Muscle layer of colon (tissue), 2 donors: ENCODE results near the gene RPS6KA2.

Experiments
- H3K27ac ChIP-seq: one replicate; pipeline ENCODE4 v1.7.0; 2013; ENCODE audit warnings: low read depth, mild to moderate bottlenecking, low read length, moderate library complexity
- H3K27me3 ChIP-seq, 2 donors: one replicate each; pipeline ENCODE4 v1.7.0; 2013; ENCODE audit warnings: low read length in 2 of 2, mild to moderate bottlenecking in 2 of 2; ENCODE audit not compliant: insufficient read depth in 2 of 2, control insufficient read depth in 1 of 2
- H3K36me3 ChIP-seq: one replicate; pipeline ENCODE4 v1.7.0; 2013; ENCODE audit warnings: mild to moderate bottlenecking, low read length; ENCODE audit not compliant: insufficient read depth
- H3K4me1 ChIP-seq: one replicate; pipeline ENCODE4 v1.7.0; 2013; ENCODE audit warnings: mild to moderate bottlenecking, low read length; ENCODE audit not compliant: insufficient read depth
- H3K4me3 ChIP-seq, 2 donors: one replicate each; pipeline ENCODE4 v1.7.0; 2013; ENCODE audit warnings: low read length in 2 of 2, low read depth in 1 of 2, mild to moderate bottlenecking in 1 of 2, moderate library complexity in 1 of 2
- H3K9ac ChIP-seq: one replicate; pipeline ENCODE4 v1.7.0; 2013; ENCODE audit warnings: low read length
- H3K9me3 ChIP-seq: one replicate; pipeline ENCODE4 v1.7.0; 2013; ENCODE audit warnings: mild to moderate bottlenecking, low read length
- donor health status: abdominal sarcoma.
- donor health status: Adenocarcinoma of cecum.

The RPS6KA2 gene

GRCh38 chr6:166552600-166552999, 74.5 kb downstream of the RPS6KA2 start:
- Histone ChIP-seq H3K4me1 (peaks cover 9% of the 10 kb centered on the region), H3K9ac (no peak overlapping the region), H3K27ac (no peak overlapping the region), H3K4me3 (no peak overlapping the region), H3K9me3 (no peaks in the 10 kb centered on the region), H3K36me3 (no peaks in the 10 kb centered on the region), H3K27me3 (no peaks in the 10 kb centered on the region)

DNA sequence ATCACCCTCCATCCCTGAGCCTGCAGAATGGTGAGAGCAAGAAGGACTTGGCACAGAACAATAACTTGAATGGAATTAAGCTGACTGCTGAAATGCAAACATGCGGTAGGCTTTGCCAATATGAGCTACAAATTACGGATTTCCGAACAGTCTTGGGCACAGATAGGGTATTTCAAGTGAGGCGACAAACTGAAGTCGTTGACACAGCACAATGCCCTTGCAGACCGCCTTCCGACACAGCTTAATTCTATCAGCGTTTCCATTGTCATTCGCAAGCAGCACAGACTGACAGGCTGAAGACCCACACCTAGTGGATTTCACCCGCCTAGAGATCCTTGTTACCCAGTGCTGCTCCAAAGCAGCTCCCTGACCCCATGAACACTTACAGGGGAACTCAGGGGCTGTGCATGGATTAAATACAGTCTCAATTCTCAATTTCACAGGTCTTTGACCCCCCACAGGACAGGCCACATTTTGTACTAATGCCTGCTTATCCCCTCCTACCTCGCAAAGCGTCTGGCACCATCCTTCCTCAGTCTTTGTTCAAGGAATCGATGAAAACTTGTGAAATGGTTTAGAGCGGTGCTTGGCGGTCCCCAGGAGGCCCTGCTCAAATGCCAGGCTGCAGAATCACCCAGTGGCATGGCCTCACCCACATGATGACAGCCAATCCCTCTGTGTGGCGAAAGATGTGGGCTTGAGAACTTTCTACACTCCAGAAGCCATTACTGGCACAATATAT, 75.1 kb downstream of the RPS6KA2 start:
- H3K9ac ChIP-seq: no peak overlapping the region
- no peak overlapping the region for H3K4me3 ChIP-seq

DNA sequence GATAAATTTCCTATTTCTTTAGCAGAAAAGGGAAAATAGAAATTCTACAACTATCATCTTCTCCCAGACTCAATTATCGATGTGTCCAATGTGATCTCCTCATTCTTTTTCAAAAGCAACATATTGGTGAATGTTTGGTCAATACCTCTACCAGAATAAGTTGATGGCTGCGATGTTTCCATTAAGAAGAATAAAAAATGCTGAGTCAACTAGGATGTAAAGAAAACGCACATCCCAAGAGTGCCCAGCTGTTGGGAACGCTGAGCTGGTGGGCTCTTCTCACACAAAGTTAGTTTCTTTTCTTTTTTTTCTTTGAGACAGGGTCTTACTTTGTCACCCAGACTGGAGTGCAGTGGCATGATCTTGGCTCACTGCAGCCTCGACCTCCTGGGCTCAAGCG, 80.4 kb downstream of the RPS6KA2 start:
- no peak overlapping the region for H3K9ac ChIP-seq
- H3K27me3 ChIP-seq: no peaks in the 10 kb centered on the region
- H3K4me3 ChIP-seq: no peak overlapping the region
- H3K9me3 ChIP-seq: no peaks in the 10 kb centered on the region
- no peaks in the 10 kb centered on the region for H3K4me1 ChIP-seq
- H3K27ac ChIP-seq: no peak overlapping the region
- H3K36me3 ChIP-seq: no peaks in the 10 kb centered on the region

More for the DNA sequence above, 75.1 kb downstream of the RPS6KA2 start:
- Histone ChIP-seq H3K27me3 (no peaks in the 10 kb centered on the region), H3K9me3 (no peaks in the 10 kb centered on the region), H3K36me3 (no peaks in the 10 kb centered on the region), H3K27ac (no peak overlapping the region), H3K4me1 (peaks cover 9% of the 10 kb centered on the region)

DNA sequence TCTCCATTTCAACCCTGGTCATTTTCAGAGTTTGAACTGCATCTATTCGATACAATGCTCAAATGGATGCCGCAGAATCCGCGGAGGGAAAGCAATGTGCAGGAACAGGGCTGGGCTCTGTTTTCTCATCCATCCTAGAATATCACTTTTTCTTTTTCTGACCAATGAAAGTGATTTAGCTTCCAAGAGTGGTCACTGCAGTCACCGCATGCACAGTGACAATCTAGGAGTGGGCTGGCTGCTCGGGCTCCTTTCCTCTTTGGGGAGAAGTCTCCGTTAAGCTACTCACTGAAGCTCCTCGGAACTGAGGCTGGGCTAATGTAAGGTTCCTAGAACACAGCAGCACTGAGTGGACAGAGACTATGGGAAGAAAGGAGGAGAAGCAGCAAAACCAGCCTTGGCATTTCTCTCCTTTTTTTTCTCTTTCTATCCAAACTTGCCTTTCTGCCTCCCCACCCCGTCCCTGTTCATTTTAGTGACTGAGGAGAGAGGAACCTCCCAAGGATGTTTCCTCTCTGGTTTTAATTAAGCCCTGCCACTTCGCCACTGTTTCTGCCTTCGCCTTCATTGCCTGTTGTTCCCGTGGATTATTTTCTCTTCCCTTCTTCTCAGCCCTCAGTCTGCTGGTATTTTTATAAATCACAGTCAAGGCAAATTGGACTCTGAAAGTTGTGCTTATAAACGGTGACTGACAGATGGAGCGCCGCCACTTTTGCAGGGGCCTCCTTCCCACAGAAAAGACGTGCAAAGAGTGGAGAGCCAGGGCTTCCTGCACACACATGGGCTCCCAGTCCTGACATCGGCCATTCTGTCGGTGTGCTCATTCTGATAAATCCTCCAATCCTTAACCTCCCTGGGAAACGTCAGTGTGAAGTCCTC, 81.7 kb downstream of the RPS6KA2 start:
- no peaks in the 10 kb centered on the region for H3K4me1 ChIP-seq
- H3K4me3 ChIP-seq: no peak overlapping the region
- H3K9ac ChIP-seq: no peak overlapping the region
- no peak overlapping the region for H3K27ac ChIP-seq
- H3K9me3 ChIP-seq: no peaks in the 10 kb centered on the region
- H3K36me3 ChIP-seq: no peaks in the 10 kb centered on the region
- H3K27me3 ChIP-seq: no peaks in the 10 kb centered on the region

GRCh38 chr6:166544296-166544605, 82.8 kb downstream of the RPS6KA2 start:
- no peak overlapping the region for H3K27ac ChIP-seq
- no peaks in the 10 kb centered on the region for H3K4me1 ChIP-seq
- no peaks in the 10 kb centered on the region for H3K36me3 ChIP-seq
- H3K9me3 ChIP-seq: no peaks in the 10 kb centered on the region
- H3K9ac ChIP-seq: no peak overlapping the region
- H3K4me3 ChIP-seq: no peak overlapping the region
- no peaks in the 10 kb centered on the region for H3K27me3 ChIP-seq

DNA sequence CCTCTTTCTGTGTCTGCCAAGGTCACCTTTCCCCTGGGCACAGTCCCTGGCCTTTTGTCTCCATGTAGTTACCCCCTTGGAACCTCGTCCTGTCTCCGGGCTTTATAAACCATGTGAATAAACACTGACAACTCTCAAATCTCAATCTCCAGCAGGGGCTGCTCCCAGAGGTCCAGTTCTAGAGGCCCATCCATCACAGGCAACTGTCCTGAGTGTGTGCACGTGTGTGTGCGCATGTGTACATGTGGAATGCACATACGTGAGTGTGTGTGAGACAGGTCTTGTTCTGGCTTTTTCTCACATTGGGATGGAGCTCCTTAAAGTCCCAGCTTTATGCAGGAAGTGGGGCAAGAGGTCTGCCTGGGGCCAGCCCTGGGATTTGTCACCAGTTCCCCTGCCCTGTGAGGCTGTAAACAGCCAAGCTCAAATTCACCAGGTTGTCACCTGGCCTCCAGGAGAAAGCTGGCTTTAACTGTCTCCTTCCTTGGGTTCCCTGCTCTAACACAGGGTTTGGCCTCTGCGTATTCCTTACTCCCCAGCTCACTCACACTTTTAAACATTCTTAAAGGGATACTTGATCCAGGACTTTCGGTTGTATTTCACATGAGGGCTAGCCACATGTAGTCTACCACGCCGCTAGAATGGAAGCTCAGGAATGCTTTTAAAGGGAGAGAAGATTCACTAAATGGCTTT, 83.3 kb downstream of the RPS6KA2 start:
- H3K9me3 ChIP-seq: no peaks in the 10 kb centered on the region
- no peak overlapping the region for H3K27ac ChIP-seq
- no peak overlapping the region for H3K4me3 ChIP-seq

GRCh38 chr6:166542580-166542912, 84.5 kb downstream of the RPS6KA2 start:
- H3K4me3 ChIP-seq: no peak overlapping the region
- no peaks in the 10 kb centered on the region for H3K27me3 ChIP-seq
- H3K9me3 ChIP-seq: no peaks in the 10 kb centered on the region
- H3K36me3 ChIP-seq: no peaks in the 10 kb centered on the region
- no peaks in the 10 kb centered on the region for H3K4me1 ChIP-seq
- no peak overlapping the region for H3K9ac ChIP-seq
- H3K27ac ChIP-seq: no peak overlapping the region

More for the DNA sequence above, 83.3 kb downstream of the RPS6KA2 start:
- no peaks in the 10 kb centered on the region for H3K4me1 ChIP-seq
- no peaks in the 10 kb centered on the region for H3K36me3 ChIP-seq
- no peaks in the 10 kb centered on the region for H3K27me3 ChIP-seq
- no peak overlapping the region for H3K9ac ChIP-seq

DNA sequence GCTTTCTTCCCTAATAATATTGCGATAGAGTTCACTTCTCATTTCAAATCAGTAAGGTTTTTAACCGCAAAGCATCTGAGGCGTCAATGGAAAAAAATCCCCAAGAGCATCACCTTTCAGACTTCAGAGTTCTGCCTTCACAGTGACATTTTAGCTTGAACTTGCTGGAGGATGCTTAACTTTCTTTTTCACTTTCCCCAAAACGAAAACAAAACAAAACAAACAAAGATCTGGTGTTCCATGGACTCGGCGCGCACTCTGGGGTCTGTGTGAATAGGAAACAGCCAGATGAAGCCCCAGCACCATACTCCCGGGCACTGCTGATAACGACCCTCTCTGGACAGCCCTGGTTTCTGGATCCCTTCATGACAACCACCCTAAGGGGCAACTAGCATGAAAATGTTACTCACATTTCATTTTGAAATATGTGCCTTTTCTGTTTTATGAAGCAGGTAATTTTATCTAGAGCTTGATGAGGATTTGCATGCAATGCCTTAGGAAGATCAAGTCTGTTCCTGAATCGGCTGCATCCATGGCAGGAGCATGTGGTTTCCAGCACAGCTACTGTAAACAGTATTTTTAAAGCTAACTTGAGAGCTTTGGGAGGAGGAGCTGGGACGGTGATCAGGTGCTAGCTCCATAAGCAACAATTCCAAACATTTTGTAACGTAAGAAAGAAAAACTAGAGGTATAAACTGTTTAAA, 85.0 kb downstream of the RPS6KA2 start:
- Histone ChIP-seq H3K4me3 (no peak overlapping the region), H3K36me3 (no peaks in the 10 kb centered on the region), H3K9me3 (no peaks in the 10 kb centered on the region), H3K9ac (no peak overlapping the region), H3K27me3 (no peaks in the 10 kb centered on the region), H3K27ac (no peak overlapping the region), H3K4me1 (no peaks in the 10 kb centered on the region)

GRCh38 chr6:166541366-166541765, 85.7 kb downstream of the RPS6KA2 start:
- Histone ChIP-seq H3K9ac (no peak overlapping the region), H3K4me3 (no peak overlapping the region)

DNA sequence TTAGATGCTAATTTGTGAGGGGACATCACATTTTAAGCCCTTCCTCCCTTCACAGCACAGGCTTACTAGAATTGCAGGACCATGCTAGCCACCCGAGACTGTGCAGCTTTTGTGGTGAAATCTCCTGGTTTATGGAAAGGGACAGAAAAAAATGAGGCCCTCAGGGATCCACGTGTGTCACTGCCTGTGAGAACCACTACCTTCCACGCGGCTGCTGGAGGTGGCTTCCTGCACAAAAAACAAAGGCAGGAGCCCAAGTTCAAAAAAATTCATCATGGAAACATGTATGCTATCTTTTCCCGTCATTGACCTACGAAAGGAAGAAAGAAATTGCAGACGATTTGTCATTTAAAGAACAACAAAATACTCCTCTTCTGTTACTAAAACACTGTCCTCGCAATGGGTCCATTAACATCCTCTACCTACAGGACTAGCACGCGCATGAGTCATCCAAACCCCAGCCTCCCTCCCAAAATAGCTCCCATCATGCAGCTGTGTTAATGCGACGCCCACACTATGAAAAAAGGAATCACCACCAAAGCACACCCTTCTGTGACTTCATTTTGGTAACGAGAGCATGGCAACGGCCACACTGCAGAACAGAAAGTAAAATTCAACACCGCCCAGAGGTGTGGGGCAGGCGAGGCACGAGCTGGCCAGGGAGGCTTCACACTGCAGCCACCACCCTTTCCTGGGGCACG, 86.3 kb downstream of the RPS6KA2 start:
- Histone ChIP-seq H3K27me3 (no peaks in the 10 kb centered on the region), H3K9me3 (no peaks in the 10 kb centered on the region), H3K4me3 (no peak overlapping the region), H3K9ac (no peak overlapping the region), H3K4me1 (no peaks in the 10 kb centered on the region), H3K36me3 (no peaks in the 10 kb centered on the region), H3K27ac (no peak overlapping the region)

More at GRCh38 chr6:166541366-166541765, 85.7 kb downstream of the RPS6KA2 start:
- Histone ChIP-seq H3K36me3 (no peaks in the 10 kb centered on the region), H3K27ac (no peak overlapping the region), H3K9me3 (no peaks in the 10 kb centered on the region), H3K27me3 (no peaks in the 10 kb centered on the region), H3K4me1 (no peaks in the 10 kb centered on the region)
